Measurements from ENCODE around the gene ZNF783.

The ZNF783 gene

DNA sequence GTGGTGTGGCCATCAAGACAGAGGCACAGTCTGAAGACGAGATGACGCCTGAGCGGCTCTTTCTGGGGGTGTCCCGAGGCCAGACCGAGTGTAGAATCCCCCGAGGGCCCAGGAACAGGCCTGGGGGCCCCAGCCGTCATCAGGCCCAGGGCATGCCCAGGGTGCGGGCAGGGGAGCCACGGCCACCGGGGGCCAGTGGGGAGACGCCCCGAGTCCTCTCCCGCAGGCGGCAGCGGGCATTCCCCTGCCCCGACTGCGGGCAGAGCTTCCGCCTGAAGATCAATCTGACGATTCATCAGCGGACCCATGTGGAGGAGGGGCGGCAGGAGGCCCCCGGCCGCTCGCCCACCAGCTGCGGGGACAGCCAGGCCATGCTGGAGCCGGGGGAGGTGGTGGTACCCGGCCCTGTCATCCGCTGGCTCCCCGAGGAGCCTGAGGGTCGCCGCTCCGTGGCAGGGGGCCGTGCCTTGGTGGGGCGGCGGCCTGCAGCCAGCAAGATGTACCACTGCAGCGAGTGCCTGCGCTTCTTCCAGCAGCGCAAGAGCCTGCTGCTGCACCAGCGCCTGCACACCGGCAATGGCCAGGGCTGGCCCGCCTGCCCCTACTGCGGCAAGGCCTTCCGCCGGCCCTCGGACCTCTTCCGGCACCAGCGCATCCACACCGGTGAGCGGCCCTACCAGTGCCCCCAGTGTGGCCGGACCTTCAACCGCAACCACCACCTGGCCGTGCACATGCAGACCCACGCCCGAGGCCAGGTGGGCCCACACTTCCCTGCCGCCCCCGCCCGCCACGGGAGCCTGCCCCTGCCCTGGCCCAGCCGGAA, 19.7 kb downstream of the ZNF783 start:
- no peak for DNase-seq (ENCODE audit: low read depth in 2 of 2)

DNA sequence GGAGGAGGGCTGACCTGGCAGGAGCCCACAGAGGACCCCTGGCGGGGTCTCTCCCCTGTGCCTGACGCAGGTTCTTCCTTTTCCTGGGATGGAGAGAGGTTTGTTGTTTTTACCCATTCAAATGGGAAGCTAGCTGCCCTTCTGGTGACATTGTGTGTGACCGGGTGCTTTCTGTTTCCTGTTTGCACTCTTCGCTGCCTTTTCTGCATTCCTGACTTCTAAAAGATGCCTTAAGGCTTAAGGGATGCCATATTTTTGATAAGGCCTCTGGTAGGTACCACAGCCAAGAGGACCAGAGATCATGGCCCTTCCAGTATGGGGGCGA, 20.3 kb downstream of the ZNF783 start:
- DNase-seq (ENCODE audit: low read depth in 2 of 2), result no peak

DNA sequence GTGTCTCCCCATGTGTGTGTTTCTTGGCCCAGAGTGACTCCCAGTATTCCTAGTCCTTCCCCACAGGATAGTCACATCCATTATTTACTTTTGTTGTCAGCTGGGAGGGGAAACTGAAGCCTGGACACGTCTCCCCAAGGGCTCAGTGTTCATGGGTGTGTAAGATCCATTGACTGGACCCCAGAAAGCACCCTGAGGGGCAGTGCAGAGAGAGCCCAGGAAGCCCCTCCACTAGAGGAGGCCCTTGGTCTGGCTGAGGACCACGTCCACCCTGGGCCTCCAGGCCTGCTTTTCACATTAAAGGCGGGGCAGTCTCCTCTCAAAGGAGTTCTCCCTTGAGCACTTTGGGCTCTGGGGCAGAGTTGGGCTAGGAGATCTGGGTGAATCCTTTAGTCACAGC, 21.3 kb downstream of the ZNF783 start:
- DNase-seq (ENCODE audit: low read depth in 2 of 2), result no peak

DNA sequence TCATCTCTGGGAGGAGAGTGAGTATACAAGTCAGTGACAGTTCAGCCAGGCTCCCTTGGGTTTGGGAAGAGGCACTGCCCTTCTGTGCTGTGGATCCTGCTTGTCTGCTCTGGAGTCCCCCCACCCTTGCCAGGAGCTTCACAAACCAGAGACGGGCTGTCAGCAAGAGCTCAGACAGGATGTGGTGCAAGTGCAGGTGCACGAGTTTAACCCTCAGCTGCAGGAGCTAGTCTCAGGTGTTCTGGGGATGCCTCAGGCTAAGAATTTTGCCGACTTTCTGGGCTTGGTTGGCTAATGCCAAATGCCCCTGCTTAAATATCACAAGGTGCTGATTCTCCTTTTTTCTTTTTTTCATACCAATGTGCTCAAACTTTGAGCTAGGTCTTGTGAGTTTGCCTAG, 22.3 kb downstream of the ZNF783 start:
- DNase-seq (ENCODE audit: low read depth in 2 of 2), result no peak

DNA sequence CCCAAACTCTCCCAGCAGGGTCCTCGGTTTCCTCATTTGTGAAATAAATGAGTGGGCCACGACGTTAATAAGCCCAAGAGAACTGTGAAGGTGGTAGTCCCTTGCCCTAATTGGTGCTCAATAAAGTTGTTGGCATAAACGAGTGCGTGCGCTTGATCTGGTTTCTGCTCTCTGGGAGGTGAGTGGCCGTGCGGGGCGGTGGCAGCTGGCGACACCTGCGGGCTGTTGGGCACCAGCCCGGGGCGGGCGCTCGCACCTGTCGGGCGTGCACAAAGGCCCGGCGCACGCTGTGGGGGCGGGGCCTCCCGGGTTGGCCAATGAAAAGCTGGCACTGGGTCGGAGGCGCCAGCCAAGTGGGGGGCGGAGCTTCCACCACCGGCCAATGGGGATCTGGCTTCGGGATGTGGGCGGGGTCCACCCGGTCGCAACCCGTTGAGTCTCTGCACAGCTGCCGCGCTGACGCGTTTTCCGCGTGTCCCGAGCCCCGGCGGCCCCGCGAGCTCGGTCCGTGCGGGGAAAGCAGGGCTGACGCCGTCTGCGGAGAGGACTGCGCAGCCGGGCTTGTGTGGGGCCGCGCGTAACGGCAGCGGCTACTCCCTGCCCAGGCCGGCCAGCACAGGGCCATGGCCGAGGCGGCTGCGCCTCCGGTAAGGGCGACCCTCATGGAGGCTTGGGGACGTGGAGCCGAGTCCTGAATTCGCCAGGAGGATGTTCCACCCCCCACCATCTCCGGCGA, 23.0 kb downstream of the ZNF783 start:
- DNase-seq (ENCODE audit: low read depth in 2 of 2), result peak; percentile 96 to 97

DNA sequence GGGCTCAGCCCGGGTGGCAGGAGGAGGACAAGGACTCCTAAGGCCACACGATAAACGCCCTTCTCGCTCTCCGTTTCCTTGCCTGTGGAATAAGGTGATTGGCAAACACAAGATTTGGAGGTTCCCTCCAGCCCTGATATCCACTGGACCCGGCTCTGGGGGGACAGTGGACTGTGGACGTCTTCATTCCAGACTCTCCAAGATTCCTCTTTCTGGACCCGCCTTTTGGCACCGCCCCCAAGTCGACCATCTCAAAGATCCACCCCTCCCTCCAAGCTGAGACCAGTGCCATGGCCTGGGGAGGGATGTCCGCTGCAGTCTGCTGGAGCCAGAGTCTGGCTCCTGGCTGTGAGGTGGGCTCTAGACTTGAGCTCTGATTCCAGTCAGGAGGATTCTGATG, 23.6 kb downstream of the ZNF783 start:
- DNase-seq (ENCODE audit: low read depth in 2 of 2), result no peak

DNA sequence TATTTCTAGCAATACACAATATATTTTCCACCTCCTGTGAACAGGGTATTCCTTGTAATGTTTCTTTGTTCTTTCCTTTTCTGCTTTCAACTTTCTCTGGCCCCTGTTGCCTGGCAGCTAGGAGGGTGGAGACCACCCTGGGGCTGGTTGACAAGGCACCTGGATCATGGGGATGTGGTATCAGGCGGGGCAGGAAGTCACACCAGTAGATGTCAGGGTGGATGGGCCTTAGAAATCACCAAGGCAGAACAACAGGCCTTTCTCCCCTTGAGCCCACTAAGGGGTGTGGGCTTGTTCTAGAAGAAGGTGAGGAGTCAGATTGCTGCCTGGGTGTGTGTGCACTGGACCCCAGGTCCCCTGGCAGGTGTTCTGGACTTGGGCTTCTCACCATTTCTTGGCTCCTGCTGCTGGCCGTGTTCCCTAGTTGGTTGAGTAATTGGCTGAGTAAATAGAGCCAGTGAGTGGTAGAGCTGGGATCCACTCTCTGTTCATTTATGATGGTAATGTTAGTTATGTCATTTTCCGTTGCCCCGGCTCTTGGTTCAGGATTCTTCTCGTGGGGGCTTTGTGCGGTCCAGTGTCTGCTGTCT, 24.9 kb downstream of the ZNF783 start:
- DNase-seq (ENCODE audit: low read depth in 2 of 2), result no peak

DNA sequence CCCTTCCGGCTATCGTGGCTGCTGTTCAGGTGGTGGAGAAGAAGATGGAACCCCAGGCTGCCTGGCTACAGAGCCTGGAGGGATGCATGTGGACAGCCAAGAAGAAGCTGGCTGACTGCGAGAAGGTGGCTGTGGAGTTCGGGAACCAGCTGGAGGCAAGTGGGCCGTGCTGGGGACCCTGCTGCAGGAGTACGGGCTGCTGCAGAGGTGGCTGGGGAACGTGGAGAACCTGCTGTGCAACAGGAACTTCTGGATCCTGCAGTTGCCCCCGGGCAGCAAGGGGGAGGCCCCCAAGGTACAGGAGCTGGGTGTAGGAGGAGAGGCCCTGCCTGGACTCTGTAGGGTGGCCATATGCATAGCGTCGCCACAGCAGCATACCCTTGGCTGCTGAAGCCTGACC, 25.6 kb downstream of the ZNF783 start:
- no peak for DNase-seq (ENCODE audit: low read depth in 2 of 2)

DNA sequence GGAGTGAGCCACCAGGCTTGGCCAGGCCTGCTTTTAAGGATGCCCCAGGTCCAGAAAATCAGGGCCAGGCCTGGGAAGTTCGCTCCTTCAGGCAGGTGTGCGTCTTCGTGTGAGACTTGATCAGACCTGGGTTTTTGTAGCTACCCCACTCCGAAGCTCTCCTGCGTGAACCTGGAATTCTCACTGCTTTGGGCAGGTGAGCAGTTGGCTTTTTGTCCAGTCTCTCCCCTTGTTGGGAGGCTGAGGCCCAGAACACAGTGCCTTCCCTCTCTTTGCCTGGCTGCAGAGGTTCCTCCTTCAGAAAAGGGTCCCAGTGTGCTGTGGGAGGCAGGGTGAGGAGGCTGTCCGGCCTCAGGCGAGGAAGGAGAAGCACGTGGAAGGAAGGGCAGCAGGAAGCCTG, 27.3 kb downstream of the ZNF783 start:
- DNase-seq (ENCODE audit: low read depth in 2 of 2), result no peak

DNA sequence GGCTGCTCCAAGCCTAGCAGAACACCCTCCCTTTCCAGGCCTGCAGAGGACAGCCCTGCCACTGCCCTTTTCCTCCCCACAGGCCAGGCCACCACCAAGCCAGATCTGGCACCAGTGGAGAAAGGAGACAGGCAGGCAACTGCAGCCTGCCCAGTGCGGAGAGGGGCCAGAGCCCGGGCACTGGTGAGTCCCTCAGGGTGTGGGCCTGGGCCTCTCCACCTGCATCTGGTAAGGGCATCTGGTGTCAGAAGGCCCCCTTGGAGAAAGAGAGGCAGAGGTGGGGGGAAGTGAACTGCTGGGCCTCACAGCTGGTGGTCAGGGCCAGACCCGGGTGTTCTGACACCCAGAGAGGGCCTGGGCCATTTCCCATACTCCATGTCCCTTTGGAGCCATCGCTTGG, 27.9 kb downstream of the ZNF783 start:
- no peak for DNase-seq (ENCODE audit: low read depth in 2 of 2)

DNA sequence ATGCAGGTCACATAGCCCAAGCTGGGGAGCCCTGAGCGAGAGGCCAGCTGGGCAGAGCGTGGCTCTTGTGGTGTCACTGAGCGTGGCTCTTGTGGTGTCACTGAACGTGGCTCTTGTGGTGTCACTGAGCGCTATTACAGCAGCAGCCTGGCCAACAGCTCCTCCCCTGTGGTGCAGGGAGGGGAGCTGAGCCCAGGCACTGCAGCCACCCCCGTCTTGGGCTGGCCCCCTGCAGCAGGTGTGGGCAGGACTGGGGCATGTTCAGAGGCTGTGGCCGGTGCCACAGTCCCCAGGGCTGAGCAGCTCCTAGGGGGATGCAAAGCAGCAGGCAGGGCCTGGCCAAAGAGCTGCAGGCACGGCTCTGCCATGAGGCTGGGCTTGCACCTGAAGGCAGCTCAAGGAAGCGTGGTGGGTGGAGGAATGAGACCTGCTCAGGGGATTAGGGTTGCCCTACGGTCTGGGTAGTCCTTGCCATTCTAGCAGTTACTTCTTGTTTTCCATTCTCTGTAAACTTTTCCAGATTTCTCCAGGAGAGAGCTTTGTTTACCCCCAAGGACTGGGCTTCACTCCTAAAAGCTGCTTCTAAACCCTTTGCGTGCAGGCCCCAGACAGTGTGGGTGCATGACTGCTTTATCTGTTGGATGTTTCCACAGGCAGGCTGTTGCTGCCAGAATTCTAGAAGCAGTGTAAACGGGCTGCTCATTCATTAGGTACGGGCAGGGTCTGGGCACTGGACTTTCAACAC, 29.2 kb downstream of the ZNF783 start:
- DNase-seq (ENCODE audit: low read depth in 2 of 2), result no peak

DNA sequence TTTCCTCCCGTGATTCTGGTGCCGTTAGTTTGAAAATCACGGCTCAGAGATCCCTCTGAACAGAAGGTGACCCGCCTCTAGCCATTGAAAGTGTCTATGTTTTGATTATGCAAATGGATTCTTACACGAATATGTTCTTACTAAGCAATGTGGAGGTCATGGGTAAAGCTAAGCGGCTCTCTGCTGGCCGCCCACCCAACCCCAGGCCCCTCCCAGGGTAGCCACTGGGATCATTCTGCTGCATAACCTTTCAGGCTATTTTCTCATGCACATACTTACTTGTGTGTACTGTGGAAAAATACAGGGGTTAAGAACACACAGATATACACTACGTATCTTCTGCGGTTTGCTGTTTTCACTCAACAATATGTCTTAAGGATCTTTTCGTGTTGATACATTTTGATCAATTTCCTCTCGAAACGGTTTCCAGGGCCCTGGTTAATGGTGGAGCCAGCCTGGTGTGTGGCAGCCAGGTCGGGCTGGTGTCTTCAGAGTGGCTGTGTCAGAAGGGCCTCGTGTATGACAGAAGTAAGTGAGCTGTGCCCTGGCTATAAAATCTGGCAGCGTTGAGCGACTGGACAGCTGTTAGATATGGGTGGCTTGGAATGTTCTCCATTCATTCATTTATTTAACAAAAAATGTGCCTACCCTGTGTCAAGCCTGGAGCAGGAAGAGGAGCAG, 29.9 kb downstream of the ZNF783 start:
- DNase-seq (ENCODE audit: low read depth in 2 of 2), result no peak

DNA sequence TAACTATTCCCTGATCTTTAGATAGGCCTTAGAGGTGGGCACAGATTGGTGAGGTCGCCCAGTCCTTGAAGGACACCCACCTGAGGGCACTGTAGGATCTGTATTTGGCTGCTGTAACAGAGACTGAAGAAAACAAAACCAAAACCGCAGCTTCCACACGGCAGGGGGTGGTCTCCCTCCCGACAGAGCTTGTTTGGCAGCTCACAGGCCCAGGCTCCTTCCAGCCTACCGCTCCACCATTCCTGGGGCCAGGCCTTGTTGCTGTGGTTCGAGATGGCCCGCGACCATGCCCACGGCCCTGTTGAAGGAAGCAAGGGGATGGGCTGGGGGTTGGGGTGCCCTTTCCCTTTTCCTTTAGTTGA, 30.4 kb downstream of the ZNF783 start:
- no peak for DNase-seq (ENCODE audit: low read depth in 2 of 2)

DNA sequence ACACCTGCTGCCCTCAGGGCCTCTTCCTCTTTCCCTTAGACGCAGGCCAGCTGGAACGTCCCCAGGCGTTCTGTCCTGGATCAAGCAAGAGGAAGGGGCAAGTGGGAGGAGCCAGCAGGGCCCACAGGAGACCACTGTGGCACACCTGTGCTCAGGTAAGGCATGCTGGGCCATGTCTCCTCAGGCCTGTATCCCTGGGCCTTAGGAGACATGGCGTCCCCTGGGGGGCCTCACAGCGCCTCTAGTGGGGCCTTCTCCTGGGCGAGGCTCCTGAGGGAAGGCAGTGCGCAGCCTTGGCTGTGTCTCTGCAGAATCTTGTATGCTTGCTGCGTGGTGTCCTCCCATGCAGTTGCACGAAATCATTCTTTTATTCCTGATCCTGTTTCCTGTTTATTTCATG, 31.3 kb downstream of the ZNF783 start:
- no peak for DNase-seq (ENCODE audit: low read depth in 2 of 2)

DNA sequence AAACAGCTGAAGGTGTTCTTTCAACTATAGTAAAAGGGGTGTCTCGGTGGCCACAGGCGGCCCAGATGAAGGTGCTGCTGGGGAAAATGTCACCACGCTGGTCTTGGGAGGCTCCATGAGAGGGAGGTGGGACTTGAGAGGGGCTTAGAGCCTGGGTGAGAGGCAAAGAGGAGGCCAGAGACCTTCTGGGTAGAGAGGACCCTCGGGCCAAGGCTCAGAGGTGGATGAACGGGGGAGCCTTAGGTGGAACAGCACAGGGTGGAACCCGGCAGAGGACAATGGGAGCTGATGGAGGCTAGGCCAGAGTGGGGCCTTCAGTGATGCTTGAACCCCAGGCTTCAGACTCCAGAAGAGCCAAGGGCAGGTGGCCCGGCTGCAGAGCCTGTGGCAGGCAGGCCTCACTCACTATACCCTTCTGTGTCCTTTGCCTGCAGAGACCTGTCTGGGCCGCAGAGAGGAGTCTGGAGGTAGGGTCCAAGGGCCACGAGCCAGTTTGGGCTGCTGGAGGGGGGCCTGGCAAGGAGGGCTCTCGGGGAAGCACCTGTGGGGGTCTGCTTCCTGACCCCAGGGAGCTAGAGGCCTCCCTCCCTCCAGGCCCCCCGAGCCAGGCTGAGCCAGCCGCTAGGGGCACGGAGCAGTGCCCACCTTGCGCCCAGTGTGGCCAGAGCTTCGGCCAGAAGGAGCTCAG, 32.1 kb downstream of the ZNF783 start:
- no peak for DNase-seq (ENCODE audit: low read depth in 2 of 2)

DNA sequence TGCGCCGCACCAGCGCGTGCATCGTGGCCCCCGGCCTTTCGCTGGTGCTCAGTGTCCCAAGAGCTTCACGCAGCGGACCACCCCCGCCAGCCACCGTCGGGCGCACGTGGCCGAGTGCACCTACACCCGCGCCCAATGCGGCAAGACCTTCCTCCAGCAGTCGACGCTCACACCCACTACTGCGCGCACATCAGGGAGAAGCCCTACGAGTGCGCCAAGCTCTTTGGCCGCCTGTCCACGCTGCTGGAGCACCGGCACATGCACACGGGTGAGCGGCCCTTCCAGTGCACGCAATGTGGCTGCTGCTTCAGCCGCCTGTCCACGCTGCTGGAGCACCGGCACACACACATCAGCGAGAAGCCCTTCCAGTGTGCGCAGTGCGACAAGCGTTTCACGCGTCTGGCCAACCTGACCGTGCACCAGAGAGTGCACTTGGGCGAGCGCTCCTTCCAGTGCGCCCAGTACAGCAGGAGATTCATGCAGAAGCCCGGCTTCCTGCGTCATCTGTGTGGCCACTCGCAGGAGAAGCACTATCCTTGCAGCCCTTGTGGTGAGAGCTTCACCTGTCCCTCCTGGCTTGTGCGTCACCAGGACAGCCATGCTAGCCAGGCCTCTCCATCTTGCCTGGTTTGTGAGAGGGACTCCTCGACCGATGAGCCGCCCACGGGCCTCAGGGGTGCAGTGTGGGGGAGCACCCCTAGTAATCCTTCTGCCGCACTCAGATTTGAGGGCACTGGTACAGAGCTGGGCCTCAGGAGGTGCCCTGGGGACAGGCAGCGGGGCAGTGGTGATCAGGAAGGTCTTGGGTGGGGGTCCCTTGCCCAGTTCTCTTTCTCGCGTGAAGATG, 32.9 kb downstream of the ZNF783 start:
- DNase-seq (ENCODE audit: low read depth in 2 of 2), result no peak

DNA sequence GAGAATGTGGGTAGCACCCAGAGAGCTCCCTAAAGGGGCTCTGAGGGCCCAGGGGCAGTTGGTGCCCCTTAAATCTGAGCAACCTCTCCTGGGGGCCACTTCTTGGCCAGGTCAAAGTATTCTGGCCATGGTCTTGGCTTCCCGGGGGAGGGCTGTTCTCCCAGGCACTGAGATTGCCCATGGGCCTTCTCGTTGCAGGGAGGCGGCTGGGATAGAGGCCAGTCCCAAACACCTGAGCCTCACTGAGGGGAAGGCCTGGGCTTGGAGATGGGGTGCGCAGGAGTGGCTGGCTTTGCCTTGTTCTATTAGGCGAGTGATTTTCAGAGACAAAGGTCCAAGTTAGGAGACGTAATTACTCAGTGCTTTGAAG, 33.5 kb downstream of the ZNF783 start:
- DNase-seq (ENCODE audit: low read depth in 2 of 2), result no peak

DNA sequence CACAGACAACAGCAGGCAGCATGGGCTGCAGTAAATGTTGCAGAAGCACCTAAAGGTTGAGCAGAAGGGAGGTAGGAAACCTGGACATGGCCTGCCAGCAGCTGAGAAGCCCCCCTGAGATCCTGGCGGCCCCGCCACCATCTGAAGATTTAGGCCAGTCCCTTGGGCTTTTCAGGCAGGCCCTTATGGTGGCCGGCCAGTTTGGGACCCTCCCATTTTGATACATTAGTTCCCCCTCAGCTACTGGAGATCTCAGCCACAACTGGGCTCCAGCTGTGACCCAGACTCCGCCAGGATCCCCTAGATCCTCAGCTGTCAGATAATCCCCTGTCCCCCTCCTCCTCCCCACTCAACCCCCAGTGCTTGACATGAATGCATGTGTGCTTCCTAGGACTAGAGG, 34.4 kb downstream of the ZNF783 start:
- DNase-seq (ENCODE audit: low read depth in 2 of 2), result no peak

DNA sequence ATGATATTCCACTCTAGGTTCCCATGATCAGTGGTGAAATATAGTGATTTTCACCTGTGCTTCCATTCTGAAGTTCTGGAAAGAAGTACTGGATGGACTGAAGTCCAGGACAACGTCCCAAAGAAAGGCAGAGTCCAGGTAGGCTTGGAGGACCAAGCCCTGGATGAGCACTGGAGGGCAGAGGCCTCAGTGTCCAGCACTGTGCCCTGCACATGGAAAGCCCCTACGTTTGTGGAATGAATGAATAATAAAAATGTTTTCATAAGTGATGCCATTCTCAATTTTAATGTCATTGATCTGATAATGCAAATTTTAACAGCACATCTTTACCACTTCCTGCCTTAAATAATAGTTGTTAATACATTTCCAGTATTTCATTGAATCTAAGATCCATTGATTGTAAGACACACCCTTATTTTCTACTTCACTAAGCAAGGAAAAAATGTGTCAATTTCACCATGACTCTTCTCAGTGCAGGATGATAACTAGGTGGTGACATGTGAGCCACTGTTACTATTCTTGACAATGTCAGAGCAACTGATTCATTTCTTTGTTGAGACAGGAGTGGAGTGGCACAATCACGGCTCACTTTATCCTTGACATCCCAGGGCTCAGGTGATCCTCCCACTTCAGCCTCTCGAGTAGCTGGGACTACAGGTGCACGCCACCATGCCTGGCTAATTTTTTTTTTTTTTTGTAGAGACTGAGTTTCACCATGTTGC, 35.2 kb downstream of the ZNF783 start:
- no peak for DNase-seq (ENCODE audit: low read depth in 2 of 2)

All from stimulated activated CD4-positive, alpha-beta T cell treated with anti-CD3 and anti-CD28 coated beads, Interleukin-1b, Interleukin-23, amount 100 ng/mL, for 1 hour (primary cell).